K562 (cell line): Measurements from ENCODE around the gene HSF5. TPM values are rescaled to one million over a fixed set of nuclear protein-coding genes. Genes with fewer than 3 reads are reported as not detected.

ENCODE experiments used
- ATF3 ChIP-seq, 2 experiments: fragments of 450-650 bp in 1 of 2; sonication (generic) in 1 of 2; formaldehyde crosslinking in 1 of 2; IDR thresholded peaks in 1 of 2; conservative IDR thresholded peaks in 1 of 2; 2 replicates each; pipeline versions ENCODE4 v1.6.1 to v1.8.1; 2016 to 2023; ENCODE audit warnings: mild to moderate bottlenecking in 2 of 2, moderate library complexity in 2 of 2, inconsistent platforms in 1 of 2, missing genetic modification reagents in 1 of 2
- BCOR ChIP-seq: fragments of 450-650 bp; IDR thresholded peaks from 2 replicates; pipeline ENCODE4 v1.6.1; 2016
- CBX8 ChIP-seq: fragments of 200-600 bp; sonication (generic); IDR thresholded peaks from 2 replicates; pipeline ENCODE4 v1.6.1; 2012; ENCODE audit warnings: borderline replicate concordance, mixed run types, low read depth, mild to moderate bottlenecking, moderate library complexity, mixed read lengths, low read length, control low read depth, inconsistent platforms; ENCODE audit not compliant: poor library complexity, severe bottlenecking; ENCODE audit errors: extremely low read depth
- CHCHD3 ChIP-seq: fragments of 250-450 bp; sonication (Bioruptor Pico); IDR thresholded peaks from 2 replicates; pipeline ENCODE4 v2.1.2; 2022; ENCODE audit warnings: mild to moderate bottlenecking
- DDX20 ChIP-seq: fragments of 450-650 bp; IDR thresholded peaks from 2 replicates; pipeline ENCODE4 v1.6.1; 2016; ENCODE audit warnings: missing genetic modification characterization, low read depth, mild to moderate bottlenecking, missing compliant biosample characterization, moderate library complexity
- HNRNPH1 ChIP-seq: fragments of 200-400 bp; formaldehyde crosslinking; optimal IDR thresholded peaks from 2 replicates; pipeline ENCODE3; 2017; ENCODE audit warnings: low read depth, mild to moderate bottlenecking, low read length, moderate library complexity
- HNRNPLL ChIP-seq: fragments of 200-400 bp; formaldehyde crosslinking; IDR thresholded peaks from 2 replicates; pipeline ENCODE4 v1.6.1; 2017; ENCODE audit warnings: low read length, low read depth, mild to moderate bottlenecking; ENCODE audit not compliant: poor library complexity, severe bottlenecking
- KAT7 ChIP-seq: sonication (generic); formaldehyde crosslinking; IDR thresholded peaks from 2 replicates; pipeline ENCODE4 v1.8.0; 2022; ENCODE audit warnings: missing genetic modification reagents, mild to moderate bottlenecking, borderline replicate concordance
- MCM2 ChIP-seq: fragments of 450-650 bp; IDR thresholded peaks from 2 replicates; pipeline ENCODE4 v1.6.1; 2017; ENCODE audit warnings: low read depth, mild to moderate bottlenecking
- OTX1 ChIP-seq: fragments of 450-650 bp; formaldehyde crosslinking; IDR thresholded peaks from 2 replicates; pipeline ENCODE4 v1.4.0; 2022; ENCODE audit warnings: mild to moderate bottlenecking
- RAD51 ChIP-seq: fragments of 450-650 bp; IDR thresholded peaks from 2 replicates; pipeline ENCODE4 v1.7.1; 2016; ENCODE audit warnings: low read depth, mild to moderate bottlenecking, borderline replicate concordance
- RHOXF2B ChIP-seq: fragments of 250-450 bp; sonication (Bioruptor Pico); conservative IDR thresholded peaks from 2 replicates; pipeline ENCODE4 v1.5.1; 2021
- SIN3B ChIP-seq: fragments of 450-650 bp; IDR thresholded peaks from 2 replicates; pipeline ENCODE4 v1.6.1; 2017; ENCODE audit warnings: low read depth, mild to moderate bottlenecking, moderate library complexity
- TRIM24 ChIP-seq, 2 experiments: fragments of 450-650 bp; IDR thresholded peaks; 2 replicates each; pipeline ENCODE4 v1.6.1; 2016
- ZFX ChIP-seq: sonication (generic); formaldehyde crosslinking; IDR thresholded peaks from 2 replicates; pipeline ENCODE4 v1.8.0; 2022; ENCODE audit warnings: mild to moderate bottlenecking, missing genetic modification reagents, moderate library complexity
- ZNF324 ChIP-seq: fragments of 250-450 bp; sonication (Bioruptor Pico); IDR thresholded peaks from 2 replicates; pipeline ENCODE4 v1.4.0; 2020; ENCODE audit warnings: mild to moderate bottlenecking
- polyA plus RNA-seq, 8 experiments: library from polyadenylated mRNA; depleted of rRNA in 4 of 8; stranded (reverse) in 5 of 8; unstranded in 3 of 8; fragments of >200 nt; fragmentation: Nextera tagmentation in 2 of 8; fragmentation: Illumina TruSeq in 1 of 8; extraction: Ambion mirVana in 2 of 8; extraction: Trizol in 1 of 8; gene quantifications; 2 replicates each; pipeline versions ENCODE4 v1.2.1 to v1.2.3, GENCODE V29; 2011 to 2014; ENCODE audit warnings: inconsistent platforms in 1 of 8, missing spikeins in 1 of 8
- total RNA-seq, 7 experiments: library from RNA; depleted of rRNA in 6 of 7; stranded (reverse); fragments of >200 nt in 6 of 7; fragmentation: Illumina TruSeq in 2 of 7; extraction: Trizol in 2 of 7; gene quantifications; 2 replicates each; pipeline versions ENCODE4 v1.2.1 to v1.2.3, GENCODE V29; 2011 to 2021; ENCODE audit warnings: low replicate concordance in 1 of 7

The HSF5 gene
- total and polyA plus RNA-seq, 9 of the 15 experiments (the other 6 are each of a cell fraction or from before 2014, with no cell fraction given), result 0.04 TPM; not detected in 8

GRCh38 chr17:58391302-58391984 is 96.8 kb downstream of the HSF5 start (continued):
- TF ChIP-seq HNRNPLL (no peak), CBX8 (no peak), ZNF324 (CRISPR knock-in tag) (no peak), CHCHD3 (CRISPR knock-in tag) (no peak), DDX20 (tag) (no peak), ZFX (CRISPR knock-in tag) (no peak), MCM2 (no peak), RHOXF2B (CRISPR knock-in tag) (no peak), BCOR (no peak), OTX1 (CRISPR knock-in tag) (no peak), KAT7 (no peak), TRIM24 (IDR thresholded peaks at IDR 0.05) (peak in 1 of 2 experiments; percentile 24; a peak in 1 of 4 replicates), ATF3 (IDR thresholded peaks at IDR 0.05) (no peak), ATF3 (CRISPR knock-in tag; conservative IDR thresholded peaks at IDR 0.05) (no peak), RAD51 (0 out of 2 replicates have a peak, but pooled peaks have one; percentile 9), HNRNPH1 (no peak), SIN3B (no peak)
- TF ChIP-seq, all 486 proteins: peak for 69
